Kidney epithelial cell (primary cell): Measurements from ENCODE around the gene MRPL45. TPM values are rescaled to one million over a fixed set of nuclear protein-coding genes. Genes with fewer than 3 reads are reported as not detected.

ENCODE experiments used
- DNase-seq: peaks from one replicate; pipeline ENCODE4 v3.0.0-alpha.2; 2010; ENCODE audit warnings: low read depth
- H3K27me3 ChIP-seq: 2 replicates; pipeline ENCODE4 v1.6.0; 2011; ENCODE audit warnings: low read length; ENCODE audit not compliant: control insufficient read depth, insufficient read depth
- H3K36me3 ChIP-seq: 2 replicates; pipeline ENCODE4 v1.5.1; 2011; ENCODE audit warnings: low read length; ENCODE audit not compliant: control insufficient read depth, insufficient read depth
- H3K4me3 ChIP-seq: 2 replicates; pipeline ENCODE4 v1.5.1; 2011; ENCODE audit warnings: low read depth, mild to moderate bottlenecking, control low read depth, low read length
- CTCF ChIP-seq: IDR thresholded peaks from 2 replicates; pipeline ENCODE4 v1.5.1; 2011; ENCODE audit warnings: mild to moderate bottlenecking, moderate library complexity, low read length, control low read depth, inconsistent platforms; ENCODE audit not compliant: insufficient read depth, poor library complexity, severe bottlenecking
- total RNA-seq: library from RNA; depleted of rRNA; stranded (reverse); fragments of >200 nt; gene quantifications from 2 replicates; pipeline ENCODE4 v1.2.3, GENCODE V29; 2015

The MRPL45 gene
- total RNA-seq, 1 donor from 2014 or later: 48.3 TPM

GRCh38 chr17:38351412-38352222 lies 54.6 kb downstream of the MRPL45 start, which contains the start of gene SOCS7:
TSS of gene SOCS7 (plus strand) at chr17:38351844. CDS start at chr17:38352053, 209 bp downstream.
- no peaks in the 10 kb centered on the region for H3K36me3 ChIP-seq
- peak; percentile 53 for DNase-seq
- peak within 1 kb of the TSS; percentile 51 for H3K4me3 ChIP-seq
- H3K27me3 ChIP-seq: no peaks in the 10 kb centered on the region
- no peak for TF ChIP-seq CTCF

- H3K36me3 ChIP-seq: no peaks in the 10 kb centered on the region
- no peak for DNase-seq
- H3K4me3 ChIP-seq: peak overlapping the region; percentile 51
- H3K27me3 ChIP-seq: no peaks in the 10 kb centered on the region
- TF ChIP-seq CTCF: no peak
Observed at GRCh38 chr17:38352245-38353085, 55.5 kb downstream of the MRPL45 start.

GRCh38 chr17:38353086-38353604 lies 56.2 kb downstream of the MRPL45 start:
- no peaks in the 10 kb centered on the region for H3K36me3 ChIP-seq
- no peak for DNase-seq
- H3K4me3 ChIP-seq: peak overlapping the region; percentile 51
- H3K27me3 ChIP-seq: no peaks in the 10 kb centered on the region
- no peak for TF ChIP-seq CTCF

- no peak overlapping the region for H3K4me3 ChIP-seq
- no peaks in the 10 kb centered on the region for H3K27me3 ChIP-seq
- no peak for TF ChIP-seq CTCF
- no peaks in the 10 kb centered on the region for H3K36me3 ChIP-seq
- DNase-seq: no peak
Observed at GRCh38 chr17:38353668-38354067, 56.7 kb downstream of the MRPL45 start.

GRCh38 chr17:38354466-38354865 lies 57.5 kb downstream of the MRPL45 start:
- DNase-seq: no peak
- no peak overlapping the region for H3K4me3 ChIP-seq
- H3K27me3 ChIP-seq: no peaks in the 10 kb centered on the region
- TF ChIP-seq CTCF: no peak
- no peaks in the 10 kb centered on the region for H3K36me3 ChIP-seq
